ENCODE data around the gene AP3B2. TPM values are rescaled to one million over a fixed set of nuclear protein-coding genes. Genes with fewer than 3 reads are reported as not detected.
A peak's percentile ranks its signal among the peaks of the same experiment; 100 is the strongest.

The AP3B2 gene
- total RNA-seq, 1 donor from 2014 or later = 5.6 TPM

DNA sequence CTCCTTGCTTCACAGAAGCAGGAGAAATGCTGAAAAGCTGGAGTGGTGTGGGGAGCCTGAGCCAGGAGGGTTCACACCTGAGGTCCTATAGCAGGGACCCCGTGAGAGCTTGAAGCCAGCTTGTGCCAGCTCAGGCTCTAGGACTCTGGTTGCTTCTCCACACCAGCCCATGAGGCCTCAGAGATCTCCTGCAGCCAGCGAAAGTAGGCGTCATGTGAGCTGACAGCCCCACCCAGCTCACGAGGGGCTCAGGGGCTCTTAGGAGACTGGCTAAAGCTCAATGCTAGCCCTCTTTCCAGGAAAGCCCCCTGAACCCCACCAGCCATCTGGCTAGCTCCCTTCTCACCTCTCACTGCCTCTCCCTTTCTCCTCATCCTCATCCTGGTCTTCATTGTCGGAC, 45.7 kb downstream of the AP3B2 start:
- peaks cover 7% of the 10 kb centered on the region for H3K4me1 Mint-ChIP-seq (ENCODE audit: unreplicated experiment)
- no peak for DNase-seq (ENCODE audit: low spot score)
- peaks cover 10% of the 10 kb centered on the region for H3K27me3 Mint-ChIP-seq (ENCODE audit: unreplicated experiment)
- no peaks in the 10 kb centered on the region for H3K9me3 Mint-ChIP-seq (ENCODE audit: unreplicated experiment)
- no peak overlapping the region for H3K4me3 Mint-ChIP-seq (ENCODE audit: unreplicated experiment)
- TF ChIP-seq, protein P1, sequence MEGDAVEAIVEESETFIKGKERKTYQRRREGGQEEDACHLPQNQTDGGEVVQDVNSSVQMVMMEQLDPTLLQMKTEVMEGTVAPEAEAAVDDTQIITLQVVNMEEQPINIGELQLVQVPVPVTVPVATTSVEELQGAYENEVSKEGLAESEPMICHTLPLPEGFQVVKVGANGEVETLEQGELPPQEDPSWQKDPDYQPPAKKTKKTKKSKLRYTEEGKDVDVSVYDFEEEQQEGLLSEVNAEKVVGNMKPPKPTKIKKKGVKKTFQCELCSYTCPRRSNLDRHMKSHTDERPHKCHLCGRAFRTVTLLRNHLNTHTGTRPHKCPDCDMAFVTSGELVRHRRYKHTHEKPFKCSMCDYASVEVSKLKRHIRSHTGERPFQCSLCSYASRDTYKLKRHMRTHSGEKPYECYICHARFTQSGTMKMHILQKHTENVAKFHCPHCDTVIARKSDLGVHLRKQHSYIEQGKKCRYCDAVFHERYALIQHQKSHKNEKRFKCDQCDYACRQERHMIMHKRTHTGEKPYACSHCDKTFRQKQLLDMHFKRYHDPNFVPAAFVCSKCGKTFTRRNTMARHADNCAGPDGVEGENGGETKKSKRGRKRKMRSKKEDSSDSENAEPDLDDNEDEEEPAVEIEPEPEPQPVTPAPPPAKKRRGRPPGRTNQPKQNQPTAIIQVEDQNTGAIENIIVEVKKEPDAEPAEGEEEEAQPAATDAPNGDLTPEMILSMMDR (IDR thresholded peaks at IDR 0.05; ENCODE audit: unreplicated experiment) = no peak
- no peaks in the 10 kb centered on the region for H3K36me3 Mint-ChIP-seq (ENCODE audit: low read depth, unreplicated experiment)
- no peak overlapping the region for H3K27ac Mint-ChIP-seq (ENCODE audit: unreplicated experiment)

DNA sequence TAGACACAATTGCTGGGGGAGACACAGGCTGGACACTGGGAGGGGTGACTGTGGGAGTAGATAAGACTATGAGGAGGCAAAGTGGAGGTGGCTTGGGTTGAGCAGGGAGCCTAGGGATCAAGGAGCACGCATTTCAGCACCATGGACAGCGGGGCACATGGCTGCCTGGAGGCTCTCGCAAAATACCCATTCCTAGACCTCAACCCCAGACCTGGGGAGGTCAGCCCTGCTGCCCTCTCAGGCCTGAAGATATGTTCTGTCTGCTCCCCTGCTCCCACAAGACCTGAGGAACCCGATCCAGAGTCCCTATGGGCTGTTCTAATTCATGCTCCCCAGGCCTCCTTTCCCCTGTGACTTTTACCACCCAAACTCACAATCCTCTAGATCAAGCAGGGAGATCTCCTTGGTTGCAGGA, 46.5 kb downstream of the AP3B2 start:
- DNase-seq (ENCODE audit: low spot score) = peak; percentile 73
- H3K9me3 Mint-ChIP-seq (ENCODE audit: unreplicated experiment) = no peaks in the 10 kb centered on the region
- H3K27ac Mint-ChIP-seq (ENCODE audit: unreplicated experiment) = no peak overlapping the region
- H3K4me3 Mint-ChIP-seq (ENCODE audit: unreplicated experiment) = no peak overlapping the region
- TF ChIP-seq, protein P1 (IDR thresholded peaks at IDR 0.05; ENCODE audit: unreplicated experiment) = no peak
- no peaks in the 10 kb centered on the region for H3K4me1 Mint-ChIP-seq (ENCODE audit: unreplicated experiment)
- peaks cover 10% of the 10 kb centered on the region for H3K27me3 Mint-ChIP-seq (ENCODE audit: unreplicated experiment)
- no peaks in the 10 kb centered on the region for H3K36me3 Mint-ChIP-seq (ENCODE audit: low read depth, unreplicated experiment)

DNA sequence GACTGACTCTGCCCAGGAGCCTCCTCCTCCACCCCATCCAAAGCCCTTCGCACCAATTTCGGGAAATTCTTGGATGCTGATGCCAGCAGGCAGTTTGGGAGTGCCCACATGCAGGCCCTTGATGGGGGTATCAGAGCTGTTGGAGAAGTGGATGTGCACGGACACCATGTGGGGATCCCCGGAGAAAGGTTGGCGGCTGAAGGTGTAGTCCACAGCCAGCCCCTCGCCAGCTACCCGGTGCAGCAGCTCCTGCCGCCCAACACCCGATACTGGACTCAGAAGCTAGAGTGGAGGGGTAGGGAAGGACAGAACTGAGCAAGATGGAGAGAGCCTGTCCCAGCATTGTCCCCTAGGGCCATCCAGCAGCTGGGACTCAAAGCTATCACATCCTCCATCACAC, 47.0 kb downstream of the AP3B2 start:
- Mint-ChIP-seq H3K27me3 (ENCODE audit: unreplicated experiment) (peaks cover 10% of the 10 kb centered on the region), H3K36me3 (ENCODE audit: low read depth, unreplicated experiment) (no peaks in the 10 kb centered on the region), H3K9me3 (ENCODE audit: unreplicated experiment) (no peaks in the 10 kb centered on the region), H3K4me3 (ENCODE audit: unreplicated experiment) (peak overlapping the region; percentile 28), H3K4me1 (ENCODE audit: unreplicated experiment) (no peaks in the 10 kb centered on the region), H3K27ac (ENCODE audit: unreplicated experiment) (no peak overlapping the region)
- TF ChIP-seq, protein P1 (IDR thresholded peaks at IDR 0.05; ENCODE audit: unreplicated experiment) = no peak
- no peak for DNase-seq (ENCODE audit: low spot score)

DNA sequence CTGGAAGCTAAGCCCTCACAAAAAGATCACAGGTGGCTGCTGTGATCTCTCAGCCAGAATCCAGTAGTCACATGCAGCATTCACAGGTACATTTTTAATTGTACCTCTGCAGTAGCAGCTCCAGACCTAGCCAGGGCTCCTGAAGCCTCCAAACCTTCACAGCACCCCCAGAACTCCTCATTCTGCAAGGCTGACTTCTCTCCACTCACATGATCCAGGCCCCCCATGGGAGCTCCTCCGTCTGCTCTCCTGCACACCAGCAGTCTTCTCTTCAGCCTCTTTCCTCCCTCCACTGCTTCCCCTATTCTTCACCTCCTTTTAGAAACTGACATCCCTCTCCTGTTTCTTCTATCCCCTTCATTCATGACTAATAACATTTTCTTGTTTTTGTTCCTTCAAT, 49.3 kb downstream of the AP3B2 start:
- H3K9me3 Mint-ChIP-seq (ENCODE audit: unreplicated experiment) = no peaks in the 10 kb centered on the region
- no peak overlapping the region for H3K4me3 Mint-ChIP-seq (ENCODE audit: unreplicated experiment)
- DNase-seq (ENCODE audit: low spot score) = no peak
- H3K27me3 Mint-ChIP-seq (ENCODE audit: unreplicated experiment) = peaks cover 7% of the 10 kb centered on the region
- TF ChIP-seq, protein P1 (IDR thresholded peaks at IDR 0.05; ENCODE audit: unreplicated experiment) = no peak
- no peak overlapping the region for H3K27ac Mint-ChIP-seq (ENCODE audit: unreplicated experiment)
- H3K36me3 Mint-ChIP-seq (ENCODE audit: low read depth, unreplicated experiment) = no peaks in the 10 kb centered on the region
- no peaks in the 10 kb centered on the region for H3K4me1 Mint-ChIP-seq (ENCODE audit: unreplicated experiment)

DNA sequence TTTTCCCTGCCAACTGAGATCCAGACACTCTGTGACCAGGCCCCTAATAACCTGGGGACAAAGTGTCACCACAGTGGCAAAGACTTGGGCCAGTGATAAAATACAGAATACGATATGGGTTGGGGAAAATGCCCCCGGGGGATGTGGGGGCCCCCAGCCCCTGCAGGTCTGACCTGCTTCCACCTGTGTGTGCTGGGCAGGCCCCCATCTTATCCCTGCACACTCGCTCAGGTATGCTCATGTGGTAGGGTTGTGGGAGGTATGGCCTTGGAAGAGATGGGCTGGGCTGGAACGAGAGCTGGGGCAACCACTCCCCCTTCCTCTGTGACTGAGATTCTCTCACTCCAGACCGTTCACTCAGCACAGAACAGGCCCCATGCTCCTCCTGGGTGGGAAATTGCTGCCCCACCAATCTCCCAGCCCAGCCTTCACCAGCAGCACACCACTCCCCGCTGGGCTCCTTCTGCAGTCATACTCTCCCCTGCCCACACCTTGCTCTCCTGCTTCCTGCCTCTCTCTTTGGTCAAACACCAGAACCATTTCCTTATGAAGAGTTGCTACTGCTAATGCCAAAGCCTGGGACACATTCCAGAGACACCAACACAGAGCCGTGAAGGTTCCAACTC, 52.9 kb downstream of the AP3B2 start:
- TF ChIP-seq, protein P1 (IDR thresholded peaks at IDR 0.05; ENCODE audit: unreplicated experiment) = no peak
- DNase-seq (ENCODE audit: low spot score) = no peak
- Mint-ChIP-seq H3K4me1 (ENCODE audit: unreplicated experiment) (peaks cover 5% of the 10 kb centered on the region), H3K36me3 (ENCODE audit: low read depth, unreplicated experiment) (no peaks in the 10 kb centered on the region), H3K9me3 (ENCODE audit: unreplicated experiment) (no peaks in the 10 kb centered on the region), H3K4me3 (ENCODE audit: unreplicated experiment) (no peak overlapping the region), H3K27me3 (ENCODE audit: unreplicated experiment) (peaks cover 1% of the 10 kb centered on the region), H3K27ac (ENCODE audit: unreplicated experiment) (no peak overlapping the region)
